Mesenchymal stem cell (in vitro differentiated cells and primary cell): ENCODE measurements around the gene DTX4.
A peak's percentile ranks its signal among the peaks of the same experiment; 100 is the strongest.

Source experiments
- DNase-seq: peaks from one replicate; pipeline ENCODE4 v3.0.0-alpha.2; 2013
- H2AFZ ChIP-seq: one replicate; pipeline ENCODE4 v1.6.1; 2013; ENCODE audit warnings: low read depth, mild to moderate bottlenecking, control low read depth, inconsistent platforms, low read length, moderate library complexity
- H2AK5ac ChIP-seq: 2 replicates; pipeline ENCODE4 v1.6.1; 2013; ENCODE audit warnings: low read length, moderate library complexity, mild to moderate bottlenecking, inconsistent platforms; ENCODE audit not compliant: severe bottlenecking
- H2BK120ac ChIP-seq: one replicate; pipeline ENCODE4 v1.6.1; 2013; ENCODE audit warnings: low read depth, mild to moderate bottlenecking, inconsistent platforms, low read length, moderate library complexity
- H2BK12ac ChIP-seq, 2 experiments: one replicate each; pipeline ENCODE4 v1.6.1; 2013; ENCODE audit warnings: inconsistent platforms in 2 of 2, low read length in 2 of 2, mild to moderate bottlenecking in 2 of 2, moderate library complexity in 2 of 2, control low read depth in 1 of 2
- H2BK15ac ChIP-seq: one replicate; pipeline ENCODE4 v1.6.1; 2013; ENCODE audit warnings: mild to moderate bottlenecking, low read depth, inconsistent platforms; ENCODE audit not compliant: poor library complexity, severe bottlenecking
- H2BK5ac ChIP-seq: 2 replicates; pipeline ENCODE4 v1.6.1; 2013; ENCODE audit warnings: low read depth, mild to moderate bottlenecking, low read length, control low read depth, inconsistent platforms; ENCODE audit not compliant: poor library complexity, severe bottlenecking
- H3K14ac ChIP-seq, 2 experiments: one replicate each; pipeline ENCODE4 v1.6.1; 2013; ENCODE audit warnings: inconsistent platforms in 2 of 2, low read length in 2 of 2, control low read depth in 1 of 2, mild to moderate bottlenecking in 1 of 2, moderate library complexity in 1 of 2
- H3K18ac ChIP-seq, 2 experiments: one replicate each; pipeline ENCODE4 v1.6.1; 2013; ENCODE audit warnings: inconsistent platforms in 2 of 2, low read length in 2 of 2, control low read depth in 1 of 2, low read depth in 1 of 2, mild to moderate bottlenecking in 1 of 2
- H3K23ac ChIP-seq, 2 experiments: one replicate each; pipeline ENCODE4 v1.6.1; 2013; ENCODE audit warnings: inconsistent platforms in 2 of 2, low read length in 2 of 2, mild to moderate bottlenecking in 2 of 2, moderate library complexity in 2 of 2, control low read depth in 1 of 2
- H3K27ac ChIP-seq: 2 replicates; pipeline ENCODE4 v1.5.1; 2013; ENCODE audit warnings: mild to moderate bottlenecking, moderate library complexity, low read length, control low read depth, inconsistent platforms; ENCODE audit not compliant: poor library complexity, severe bottlenecking
- H3K27me3 ChIP-seq, 2 experiments: 2 replicates each; pipeline versions ENCODE4 v1.6.1 to v1.7.0; 2013; ENCODE audit warnings: low read length in 2 of 2, mild to moderate bottlenecking in 2 of 2, moderate library complexity in 2 of 2, control low read depth in 1 of 2, inconsistent platforms in 1 of 2; ENCODE audit not compliant: control insufficient read depth in 1 of 2, insufficient read depth in 1 of 2
- H3K36me3 ChIP-seq, 2 experiments: 2 replicates each; pipeline versions ENCODE4 v1.6.1 to v1.7.0; 2013; ENCODE audit warnings: low read length in 2 of 2, control low read depth in 1 of 2, inconsistent platforms in 1 of 2, low read depth in 1 of 2, mild to moderate bottlenecking in 1 of 2; ENCODE audit not compliant: insufficient read depth in 2 of 2, control insufficient read depth in 1 of 2
- H3K4ac ChIP-seq, 2 experiments: one replicate each; pipeline ENCODE4 v1.6.1; 2013; ENCODE audit warnings: inconsistent platforms in 2 of 2, low read length in 2 of 2, mild to moderate bottlenecking in 2 of 2, moderate library complexity in 2 of 2, control low read depth in 1 of 2, low read depth in 1 of 2
- H3K4me1 ChIP-seq: 2 replicates; pipeline ENCODE4 v1.6.1; 2013; ENCODE audit warnings: low read depth, low read length, control low read depth; ENCODE audit not compliant: control insufficient read depth, insufficient read depth
- H3K4me2 ChIP-seq: 2 replicates; pipeline ENCODE4 v1.6.1; 2013; ENCODE audit warnings: low read length, mild to moderate bottlenecking, inconsistent platforms; ENCODE audit not compliant: poor library complexity, severe bottlenecking
- H3K4me3 ChIP-seq, 2 experiments: 2 replicates each; pipeline versions ENCODE4 v1.5.1 to v1.7.0; 2013; ENCODE audit warnings: low read length in 2 of 2, mild to moderate bottlenecking in 2 of 2, control low read depth in 1 of 2, low read depth in 1 of 2; ENCODE audit not compliant: insufficient read depth in 1 of 2
- H3K79me1 ChIP-seq: replicated peaks from 2 replicates; pipeline ENCODE4 v1.6.1; 2013; ENCODE audit warnings: mild to moderate bottlenecking, control low read depth, low read length, inconsistent platforms; ENCODE audit not compliant: poor library complexity, severe bottlenecking
- H3K9ac ChIP-seq: 2 replicates; pipeline ENCODE4 v1.7.0; 2013; ENCODE audit warnings: mild to moderate bottlenecking, low read length, moderate library complexity
- H3K9me3 ChIP-seq: 2 replicates; pipeline ENCODE4 v1.7.0; 2013; ENCODE audit warnings: mild to moderate bottlenecking, low read length; ENCODE audit not compliant: control insufficient read depth
- H4K8ac ChIP-seq: one replicate; pipeline ENCODE4 v1.6.1; 2013; ENCODE audit warnings: inconsistent platforms, mild to moderate bottlenecking, low read length, moderate library complexity
- H4K91ac ChIP-seq: one replicate; pipeline ENCODE4 v1.6.1; 2013; ENCODE audit warnings: mild to moderate bottlenecking, low read length, inconsistent platforms
- WGBS: methylation state at CpG from one replicate; pipeline ENCODE4 v1.1.7; 2013; ENCODE audit warnings: mixed read lengths; 5-methylcytosine and 5-hydroxymethylcytosine counted together

DTX4 gene

DNA sequence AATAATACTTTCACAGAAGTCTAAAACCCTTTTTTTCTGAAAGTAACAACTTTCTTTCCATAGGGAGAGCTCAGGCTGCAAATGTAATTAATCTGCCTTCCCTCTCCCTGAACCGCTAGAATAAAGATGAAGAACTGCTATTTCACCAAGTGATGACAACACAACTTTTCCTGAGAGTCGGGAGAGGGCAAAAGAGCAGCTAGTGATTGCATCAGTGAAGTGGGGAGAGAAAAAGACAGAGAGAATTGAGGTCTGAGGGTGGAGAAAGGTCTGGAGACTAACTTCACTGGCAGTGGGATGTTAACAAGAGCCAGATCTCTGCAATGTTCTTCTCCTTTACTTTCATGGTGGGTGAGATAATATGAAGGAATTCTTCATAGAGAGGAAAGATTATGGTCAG is 51.7 kb downstream of the DTX4 start:
- no peak overlapping the region for H4K8ac ChIP-seq
- H2AK5ac ChIP-seq, result no peak overlapping the region
- H2BK120ac ChIP-seq, result no peak overlapping the region
- no peaks in the 10 kb centered on the region for H3K4me1 ChIP-seq
- no peak overlapping the region for H4K91ac ChIP-seq
- no peaks in the 10 kb centered on the region for H3K36me3 ChIP-seq
- no peak overlapping the region for H2BK5ac ChIP-seq
- H3K27me3 ChIP-seq, result no peaks in the 10 kb centered on the region
- no peak overlapping the region for H3K14ac ChIP-seq
- H2BK12ac ChIP-seq, result no peak overlapping the region
- H2AFZ ChIP-seq, result no peak overlapping the region
- H3K9ac ChIP-seq, result peak overlapping the region; percentile 4
- no peak overlapping the region for H3K27ac ChIP-seq
- H3K18ac ChIP-seq, result no peak overlapping the region
- no peak overlapping the region for H3K23ac ChIP-seq
- H3K4me3 ChIP-seq, result no peak overlapping the region
- H3K9me3 ChIP-seq, result no peaks in the 10 kb centered on the region
- H2BK15ac ChIP-seq, result no peak overlapping the region
- no peak overlapping the region for H3K4ac ChIP-seq
- H3K79me1 ChIP-seq, result no peaks in the 10 kb centered on the region
- no peak for DNase-seq
- no peak overlapping the region for H3K4me2 ChIP-seq
- WGBS, result 73% methylated on average over 2 of the region's 2 CpGs

DNA sequence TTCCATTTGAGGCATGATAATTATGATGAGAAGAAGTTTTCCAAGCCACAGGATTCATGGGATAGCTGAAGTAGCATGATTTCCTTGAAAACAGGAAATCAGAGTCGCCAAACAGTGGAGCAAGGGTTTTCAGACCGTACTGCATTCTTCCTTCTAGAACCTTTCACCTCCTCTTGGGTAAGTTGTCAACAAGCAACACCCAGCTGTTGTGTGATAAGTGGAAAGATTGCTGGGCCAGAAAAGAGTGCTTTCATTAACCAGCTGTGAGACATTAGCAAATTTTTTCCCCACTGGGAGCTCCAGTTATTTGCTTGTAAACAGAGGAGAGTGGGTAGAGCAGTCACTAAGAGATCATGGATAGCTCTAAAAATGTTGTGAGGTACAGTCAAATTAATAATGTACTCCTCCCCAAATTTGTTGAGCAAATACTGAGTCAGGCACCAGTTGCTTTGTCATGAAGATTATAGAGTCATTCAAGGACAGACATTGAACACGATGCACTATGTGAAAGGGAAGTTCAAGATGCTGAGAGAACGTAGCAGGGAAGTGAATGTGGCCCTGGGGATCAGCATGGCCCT is 52.5 kb downstream of the DTX4 start:
- H4K91ac ChIP-seq, result no peak overlapping the region
- H3K4me1 ChIP-seq, result no peaks in the 10 kb centered on the region
- H3K9ac ChIP-seq, result peak overlapping the region; percentile 53
- no peak overlapping the region for H2BK120ac ChIP-seq
- WGBS, result 43% methylated on average over 4 of the region's 4 CpGs
- H2BK15ac ChIP-seq, result no peak overlapping the region
- H3K23ac ChIP-seq, result no peak overlapping the region
- no peaks in the 10 kb centered on the region for H3K36me3 ChIP-seq
- peak; percentile 4 for DNase-seq
- no peak overlapping the region for H2BK5ac ChIP-seq
- H3K27ac ChIP-seq, result no peak overlapping the region
- peak overlapping the region in 1 of 2 experiments; percentile 6 for H3K4me3 ChIP-seq
- no peaks in the 10 kb centered on the region for H3K9me3 ChIP-seq
- no peak overlapping the region for H3K18ac ChIP-seq
- no peak overlapping the region for H2BK12ac ChIP-seq
- H4K8ac ChIP-seq, result no peak overlapping the region
- H2AK5ac ChIP-seq, result no peak overlapping the region
- no peak overlapping the region for H3K14ac ChIP-seq
- no peak overlapping the region for H2AFZ ChIP-seq
- H3K27me3 ChIP-seq, result no peaks in the 10 kb centered on the region
- no peaks in the 10 kb centered on the region for H3K79me1 ChIP-seq
- H3K4me2 ChIP-seq, result no peak overlapping the region
- H3K4ac ChIP-seq, result no peak overlapping the region

DNA sequence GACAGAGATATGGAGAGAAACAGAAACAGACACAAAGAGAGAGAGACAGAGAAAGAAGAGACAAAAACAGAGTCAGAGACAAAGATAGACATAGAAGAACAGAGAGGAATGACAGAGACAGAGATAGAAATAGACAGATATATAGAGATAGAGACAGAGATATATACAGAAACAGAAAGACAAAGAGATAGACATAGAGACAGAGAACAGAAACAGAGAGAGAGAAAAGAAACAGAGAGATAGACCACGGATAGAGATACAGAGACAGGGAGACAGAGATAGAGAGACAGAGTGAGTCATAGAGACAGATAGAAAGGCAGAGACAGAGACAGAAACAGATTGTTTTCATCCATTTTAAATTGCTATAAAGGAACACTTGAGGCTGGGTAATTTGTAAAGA is 53.1 kb downstream of the DTX4 start:
- DNase-seq, result no peak
- Histone ChIP-seq H3K4me1 (no peaks in the 10 kb centered on the region), H3K27me3 (no peaks in the 10 kb centered on the region), H3K4me2 (no peak overlapping the region), H3K9me3 (no peaks in the 10 kb centered on the region), H2BK5ac (no peak overlapping the region), H4K91ac (no peak overlapping the region), H2BK12ac (no peak overlapping the region), H2AFZ (no peak overlapping the region), H4K8ac (no peak overlapping the region), H3K14ac (no peak overlapping the region), H3K4ac (no peak overlapping the region), H3K23ac (no peak overlapping the region), H3K79me1 (no peaks in the 10 kb centered on the region), H2AK5ac (no peak overlapping the region), H3K18ac (no peak overlapping the region), H3K36me3 (no peaks in the 10 kb centered on the region), H2BK15ac (no peak overlapping the region), H3K9ac (peak overlapping the region; percentile 53), H3K27ac (no peak overlapping the region), H2BK120ac (no peak overlapping the region), H3K4me3 (peak overlapping the region in 1 of 2 experiments; percentile 6)
- 41% methylated on average over 1 of the region's 1 CpG for WGBS

GRCh38 chr11:59226396-59226795 is 54.5 kb downstream of the DTX4 start:
- Histone ChIP-seq H3K27me3 (no peaks in the 10 kb centered on the region), H3K4me3 (no peak overlapping the region), H3K79me1 (no peaks in the 10 kb centered on the region), H3K9me3 (no peaks in the 10 kb centered on the region), H3K23ac (no peak overlapping the region), H3K4me1 (no peaks in the 10 kb centered on the region), H4K8ac (no peak overlapping the region), H3K14ac (no peak overlapping the region), H3K9ac (no peak overlapping the region), H3K36me3 (no peaks in the 10 kb centered on the region), H3K4ac (no peak overlapping the region), H2AK5ac (no peak overlapping the region), H3K18ac (no peak overlapping the region), H2BK120ac (no peak overlapping the region), H3K27ac (no peak overlapping the region), H2BK5ac (no peak overlapping the region), H2BK15ac (no peak overlapping the region), H4K91ac (no peak overlapping the region), H2AFZ (no peak overlapping the region), H2BK12ac (no peak overlapping the region), H3K4me2 (no peak overlapping the region)
- no peak for DNase-seq
- 90% methylated on average over 1 of the region's 2 CpGs for WGBS
